A673 (cell line): ENCODE measurements around the gene CIZ1.

Source experiments
- EZH2 ChIP-seq: fragments of 200-600 bp; sonication (generic); IDR thresholded peaks from 2 replicates; pipeline ENCODE4 v1.6.1; 2017; ENCODE audit warnings: borderline replicate concordance, low read depth, mild to moderate bottlenecking, mixed read lengths, antibody characterized with exemption, low read length; ENCODE audit not compliant: poor library complexity, severe bottlenecking
- TF ChIP-seq, protein P1 (sequence below): fragments of 300-800, 200-600 bp; sonication (generic); conservative IDR thresholded peaks from 2 replicates; pipeline ENCODE4 v1.5.1; 2017; ENCODE audit warnings: low read depth, mild to moderate bottlenecking, antibody characterized with exemption, low read length, moderate library complexity, mixed read lengths

DNA sequence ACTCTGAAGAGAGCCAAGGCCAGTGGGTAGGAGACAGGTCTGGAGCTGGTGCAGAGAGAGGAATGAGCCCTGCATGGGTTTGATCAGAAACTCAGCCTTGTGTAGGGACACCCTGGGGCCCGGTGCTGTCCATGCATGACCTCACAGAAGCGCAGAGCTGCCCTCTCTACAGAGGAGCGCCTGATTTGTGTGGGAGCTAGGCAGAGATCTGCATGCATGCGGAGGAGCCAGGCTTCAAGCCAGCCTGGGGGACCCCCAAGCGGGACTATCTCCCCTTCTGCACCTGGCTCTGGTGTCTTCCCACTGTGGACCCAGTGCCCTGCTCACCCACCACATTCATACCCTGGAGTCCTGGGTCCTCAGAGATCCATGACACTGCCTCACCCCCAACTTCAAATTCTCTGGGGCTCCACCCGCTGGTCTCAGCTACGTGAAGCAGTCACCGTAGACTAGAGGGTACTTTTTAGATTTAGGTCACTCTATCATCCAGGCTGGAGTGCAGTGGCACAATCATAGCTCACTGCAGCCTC, 44.7 kb downstream of the CIZ1 start:
- TF ChIP-seq, protein P1, sequence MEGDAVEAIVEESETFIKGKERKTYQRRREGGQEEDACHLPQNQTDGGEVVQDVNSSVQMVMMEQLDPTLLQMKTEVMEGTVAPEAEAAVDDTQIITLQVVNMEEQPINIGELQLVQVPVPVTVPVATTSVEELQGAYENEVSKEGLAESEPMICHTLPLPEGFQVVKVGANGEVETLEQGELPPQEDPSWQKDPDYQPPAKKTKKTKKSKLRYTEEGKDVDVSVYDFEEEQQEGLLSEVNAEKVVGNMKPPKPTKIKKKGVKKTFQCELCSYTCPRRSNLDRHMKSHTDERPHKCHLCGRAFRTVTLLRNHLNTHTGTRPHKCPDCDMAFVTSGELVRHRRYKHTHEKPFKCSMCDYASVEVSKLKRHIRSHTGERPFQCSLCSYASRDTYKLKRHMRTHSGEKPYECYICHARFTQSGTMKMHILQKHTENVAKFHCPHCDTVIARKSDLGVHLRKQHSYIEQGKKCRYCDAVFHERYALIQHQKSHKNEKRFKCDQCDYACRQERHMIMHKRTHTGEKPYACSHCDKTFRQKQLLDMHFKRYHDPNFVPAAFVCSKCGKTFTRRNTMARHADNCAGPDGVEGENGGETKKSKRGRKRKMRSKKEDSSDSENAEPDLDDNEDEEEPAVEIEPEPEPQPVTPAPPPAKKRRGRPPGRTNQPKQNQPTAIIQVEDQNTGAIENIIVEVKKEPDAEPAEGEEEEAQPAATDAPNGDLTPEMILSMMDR, result no peak
- TF ChIP-seq EZH2, result no peak
